Astrocyte of the cerebellum (primary cell): ENCODE results near the gene OSBPL8.
"Not testable (repeated sequence)": the region's sequence is repeated elsewhere in the genome, so short reads cannot be mapped to it uniquely, and the experiment has no call there.

Source experiments
- DNase-seq: peaks from one replicate; pipeline ENCODE4 v3.0.0-alpha.2; 2011; ENCODE audit warnings: low read depth
- H3K4me3 ChIP-seq: 2 replicates; pipeline ENCODE4 v1.5.1; 2011; ENCODE audit warnings: mild to moderate bottlenecking, low read depth, low read length, moderate library complexity
- in situ Hi-C: cut with HindIII; loops from 2 replicates; pipeline ENCODE4 v1.10.0; 2017; ENCODE audit warnings: low sequenced_read_pairs
- TF ChIP-seq, protein P1 (sequence below): IDR thresholded peaks from 2 replicates; pipeline ENCODE4 v1.5.1; 2012; ENCODE audit warnings: low read length, low read depth, moderate library complexity, mild to moderate bottlenecking; ENCODE audit errors: missing control alignments

Gene OSBPL8

DNA sequence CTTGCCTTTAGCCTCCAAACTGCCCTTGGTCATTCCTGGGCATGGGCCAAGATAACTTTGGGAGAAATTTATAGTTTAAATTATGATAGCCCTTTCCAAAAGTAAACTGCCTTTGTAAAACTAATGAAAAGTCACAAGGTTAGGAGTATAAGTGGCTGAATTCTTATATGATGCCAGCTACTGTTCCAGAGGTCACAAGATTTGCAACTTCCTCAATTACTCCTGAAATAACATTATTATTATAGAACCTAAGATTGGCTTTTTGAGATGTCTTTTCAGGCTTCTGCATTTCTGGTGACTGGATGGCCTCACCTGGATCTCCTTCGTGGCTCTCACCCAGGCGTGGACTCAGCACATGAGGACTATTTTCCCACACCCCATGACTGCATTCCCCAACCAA is 55.0 kb downstream of the OSBPL8 start:
- in situ Hi-C loops: no loop called here
- no peak overlapping the region for H3K4me3 ChIP-seq
- TF ChIP-seq, protein P1, sequence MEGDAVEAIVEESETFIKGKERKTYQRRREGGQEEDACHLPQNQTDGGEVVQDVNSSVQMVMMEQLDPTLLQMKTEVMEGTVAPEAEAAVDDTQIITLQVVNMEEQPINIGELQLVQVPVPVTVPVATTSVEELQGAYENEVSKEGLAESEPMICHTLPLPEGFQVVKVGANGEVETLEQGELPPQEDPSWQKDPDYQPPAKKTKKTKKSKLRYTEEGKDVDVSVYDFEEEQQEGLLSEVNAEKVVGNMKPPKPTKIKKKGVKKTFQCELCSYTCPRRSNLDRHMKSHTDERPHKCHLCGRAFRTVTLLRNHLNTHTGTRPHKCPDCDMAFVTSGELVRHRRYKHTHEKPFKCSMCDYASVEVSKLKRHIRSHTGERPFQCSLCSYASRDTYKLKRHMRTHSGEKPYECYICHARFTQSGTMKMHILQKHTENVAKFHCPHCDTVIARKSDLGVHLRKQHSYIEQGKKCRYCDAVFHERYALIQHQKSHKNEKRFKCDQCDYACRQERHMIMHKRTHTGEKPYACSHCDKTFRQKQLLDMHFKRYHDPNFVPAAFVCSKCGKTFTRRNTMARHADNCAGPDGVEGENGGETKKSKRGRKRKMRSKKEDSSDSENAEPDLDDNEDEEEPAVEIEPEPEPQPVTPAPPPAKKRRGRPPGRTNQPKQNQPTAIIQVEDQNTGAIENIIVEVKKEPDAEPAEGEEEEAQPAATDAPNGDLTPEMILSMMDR: no peak
- DNase-seq: no peak

DNA sequence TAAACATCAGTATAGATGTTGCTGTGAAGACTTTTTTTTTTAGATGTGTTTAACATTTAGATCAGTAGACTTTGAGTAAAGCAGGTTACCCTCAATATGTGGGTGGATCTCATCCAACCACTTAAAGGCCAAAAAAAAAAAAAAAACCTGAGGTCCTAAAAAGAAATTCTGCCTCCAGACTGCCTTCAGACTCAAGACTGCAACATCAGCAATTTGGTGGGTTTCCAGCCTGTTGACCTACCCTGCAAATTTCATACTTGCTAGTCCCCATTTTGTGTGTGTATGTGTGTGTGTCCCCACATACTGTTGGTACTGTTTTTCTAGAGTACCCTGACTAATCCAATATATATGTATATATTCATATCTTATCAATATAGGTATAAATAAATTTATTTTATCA is 55.6 kb downstream of the OSBPL8 start:
- no peak overlapping the region for H3K4me3 ChIP-seq
- in situ Hi-C loops: no loop called here
- DNase-seq: no peak
- TF ChIP-seq, protein P1: no peak

- no peak for DNase-seq
- no peak overlapping the region for H3K4me3 ChIP-seq
- TF ChIP-seq, protein P1: no peak
- in situ Hi-C loops: no loop called here
Observed at GRCh38 chr12:76501390-76501789, 58.2 kb downstream of the OSBPL8 start.

DNA sequence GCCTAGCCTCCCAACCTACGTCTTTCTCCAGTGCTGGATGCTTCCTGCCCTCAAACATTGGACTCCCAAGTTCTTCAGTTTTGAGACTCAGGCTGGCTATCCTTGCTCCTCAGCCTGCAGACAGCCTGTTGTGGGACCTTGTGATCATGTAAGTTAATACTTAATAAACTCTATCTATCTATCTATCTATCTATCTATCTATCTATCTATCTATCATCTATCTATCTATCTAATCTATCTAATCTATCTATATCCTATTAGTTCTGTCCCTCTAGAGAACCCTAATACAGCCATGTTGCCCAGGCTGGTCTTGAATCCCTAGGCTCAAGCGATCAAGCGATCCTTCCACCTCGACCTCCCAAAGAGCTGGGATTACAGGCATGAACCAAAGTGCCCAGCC is 60.4 kb downstream of the OSBPL8 start:
- DNase-seq, in situ Hi-C loops, H3K4me3 ChIP-seq: not testable (repeated sequence)

DNA sequence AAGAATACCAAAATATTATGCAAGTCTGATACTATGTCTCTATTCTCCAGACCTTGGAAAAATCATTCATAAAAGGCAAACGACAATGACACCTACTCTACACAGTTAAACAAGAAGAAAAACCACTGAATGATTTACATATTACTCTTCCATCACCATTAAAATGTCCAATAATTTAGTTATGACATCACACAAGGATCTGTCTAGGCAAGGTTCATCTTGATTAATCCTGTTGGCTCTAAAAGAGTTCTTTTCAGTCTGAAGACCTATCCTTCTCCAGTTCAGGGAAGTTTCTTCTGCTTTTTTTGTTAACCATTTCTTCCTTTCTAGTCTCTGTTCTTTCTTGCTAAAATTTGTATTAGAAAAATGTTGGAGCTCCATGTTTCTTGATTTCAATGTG is 64.0 kb downstream of the OSBPL8 start:
- in situ Hi-C loops: no loop called here
- DNase-seq: no peak
- H3K4me3 ChIP-seq: no peak overlapping the region
- TF ChIP-seq, protein P1: no peak

- in situ Hi-C loops: no loop called here
- TF ChIP-seq, protein P1: no peak
- no peak for DNase-seq
- no peak overlapping the region for H3K4me3 ChIP-seq
Observed at GRCh38 chr12:76491292-76491691, 68.3 kb downstream of the OSBPL8 start.

GRCh38 chr12:76490763-76491162 is 68.8 kb downstream of the OSBPL8 start:
- TF ChIP-seq, protein P1: no peak
- in situ Hi-C loops: no loop called here
- H3K4me3 ChIP-seq: no peak overlapping the region
- no peak for DNase-seq
